Measurements from ENCODE around the gene HS6ST2.

Gene HS6ST2

DNA sequence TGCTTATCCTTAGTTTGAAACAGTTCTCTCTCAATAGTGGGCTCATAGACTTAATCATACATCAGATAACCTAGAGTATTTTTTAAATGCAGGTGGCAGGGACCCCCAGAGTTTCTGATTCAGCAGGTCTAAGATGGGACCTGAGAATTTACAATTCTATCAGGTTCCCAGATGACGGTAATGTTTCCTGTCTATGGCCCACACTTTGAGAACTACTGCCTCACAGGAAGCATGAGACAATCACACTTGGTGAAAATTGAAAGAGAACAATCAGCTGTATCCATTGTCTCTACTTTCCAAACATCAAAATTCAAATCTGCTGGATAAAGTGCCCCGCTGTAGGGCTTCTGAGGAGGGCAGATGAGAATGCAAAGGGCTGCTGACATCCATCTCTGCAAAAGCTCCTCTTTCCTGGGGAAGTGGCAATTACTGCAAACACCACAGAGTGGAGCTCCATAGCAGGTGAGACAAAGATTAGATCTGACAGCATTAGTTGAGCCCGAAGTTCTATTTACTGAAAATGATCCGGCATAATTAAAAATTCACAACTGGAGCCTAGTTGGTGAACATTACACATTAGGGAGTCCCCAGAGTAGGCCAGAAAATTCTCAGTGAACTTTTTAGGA lies 281.8 kb downstream of the HS6ST2 start:
- DNase-seq (ENCODE audit: low read depth), result no peak

DNA sequence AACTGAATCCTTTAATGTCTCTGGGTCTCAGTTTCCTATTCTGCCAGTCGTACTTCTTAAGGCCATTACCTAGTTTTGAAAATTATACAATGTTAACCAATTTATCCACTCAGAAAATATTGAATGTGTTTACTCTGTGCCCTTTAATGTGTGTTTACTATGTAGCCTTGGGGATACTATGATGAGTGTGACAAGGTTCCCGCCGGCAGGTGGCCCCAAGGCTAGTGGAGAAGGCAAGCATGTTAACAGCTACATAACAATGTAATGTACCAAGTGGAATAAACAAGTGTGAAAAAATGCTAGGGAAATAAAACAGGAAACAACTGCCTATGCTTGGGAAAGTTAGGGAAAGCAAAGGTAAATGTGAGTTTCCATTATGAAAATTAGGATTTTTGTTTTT lies 282.3 kb downstream of the HS6ST2 start:
- no peak for DNase-seq (ENCODE audit: low read depth)

DNA sequence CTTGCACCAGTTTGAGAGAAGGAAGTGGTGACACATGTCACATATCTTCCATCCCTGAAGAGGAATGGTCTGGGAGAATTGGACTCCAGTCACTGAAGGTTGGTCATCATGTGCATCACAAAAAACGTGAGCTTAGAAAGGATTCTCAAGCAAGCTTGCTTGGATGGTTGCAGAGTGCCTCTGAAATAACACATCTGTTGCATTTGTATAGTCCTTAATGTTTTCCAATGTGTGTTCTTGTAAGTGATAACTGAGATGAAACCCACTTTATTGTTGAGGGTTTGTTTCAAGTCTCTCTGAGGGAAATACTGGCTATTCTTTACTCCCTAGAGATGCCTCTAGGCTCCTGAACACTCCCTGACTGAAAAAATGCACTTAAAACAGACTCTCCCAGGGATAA lies 285.1 kb downstream of the HS6ST2 start:
- no peak for DNase-seq (ENCODE audit: low read depth)

DNA sequence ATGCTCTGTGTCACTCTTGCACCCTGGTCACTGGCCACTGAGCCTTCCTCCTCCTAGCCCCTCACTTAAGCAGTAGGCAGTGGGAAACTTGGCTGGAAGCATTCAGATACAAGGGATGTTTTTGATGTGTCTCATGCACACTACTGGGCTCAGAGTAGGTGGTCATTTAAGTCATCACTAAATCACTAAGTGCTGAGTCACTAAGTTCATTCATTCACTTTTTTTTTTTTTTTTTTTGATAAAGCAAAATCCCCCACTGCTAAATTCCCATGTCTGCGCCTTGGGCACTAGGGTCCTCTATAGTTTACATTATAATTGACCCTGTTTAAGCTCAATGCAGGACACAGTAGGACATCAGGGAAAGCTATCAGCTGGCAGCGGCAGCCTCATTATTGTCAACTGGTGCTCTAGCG lies 287.2 kb downstream of the HS6ST2 start:
- no peak for DNase-seq (ENCODE audit: low read depth)

DNA sequence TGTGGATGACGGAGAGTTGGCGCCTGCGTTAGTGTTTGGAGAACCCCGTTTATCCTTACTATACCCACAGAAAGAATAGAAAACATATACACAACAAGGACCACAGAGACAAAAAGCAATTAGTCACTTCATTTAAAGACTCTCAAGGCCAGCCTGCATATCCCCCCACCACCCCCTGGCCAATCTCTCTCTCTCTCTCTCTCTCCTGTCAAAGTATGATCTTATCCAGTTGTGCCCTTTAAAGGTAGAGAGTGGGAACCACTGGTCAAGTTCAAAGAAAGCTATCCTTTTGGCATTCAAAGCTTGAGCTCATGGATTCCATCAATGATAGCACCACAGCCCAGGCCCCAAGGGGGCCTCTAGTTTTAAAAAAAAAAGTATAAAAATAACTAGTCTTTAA lies 289.3 kb downstream of the HS6ST2 start:
- no peak for DNase-seq (ENCODE audit: low read depth)

DNA sequence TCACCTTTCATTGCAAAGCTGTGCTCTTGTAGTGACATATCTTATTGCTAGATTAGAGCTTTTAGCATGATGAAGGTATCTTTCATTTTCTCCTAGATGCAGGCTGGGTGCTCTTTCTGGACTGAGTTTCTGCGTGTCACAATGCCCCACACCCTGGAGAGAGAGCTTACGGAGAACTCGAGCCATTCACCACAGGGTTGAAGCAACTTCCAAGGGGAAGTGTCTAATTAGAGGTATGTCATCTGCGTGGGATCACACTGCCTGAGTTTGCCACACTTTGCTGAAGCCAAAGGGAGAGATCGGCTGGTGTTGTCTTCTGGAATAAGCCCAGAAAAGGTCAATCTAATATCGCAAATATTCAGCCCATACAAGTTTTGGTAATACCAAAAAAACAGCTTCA lies 290.3 kb downstream of the HS6ST2 start:
- no peak for DNase-seq (ENCODE audit: low read depth)

DNA sequence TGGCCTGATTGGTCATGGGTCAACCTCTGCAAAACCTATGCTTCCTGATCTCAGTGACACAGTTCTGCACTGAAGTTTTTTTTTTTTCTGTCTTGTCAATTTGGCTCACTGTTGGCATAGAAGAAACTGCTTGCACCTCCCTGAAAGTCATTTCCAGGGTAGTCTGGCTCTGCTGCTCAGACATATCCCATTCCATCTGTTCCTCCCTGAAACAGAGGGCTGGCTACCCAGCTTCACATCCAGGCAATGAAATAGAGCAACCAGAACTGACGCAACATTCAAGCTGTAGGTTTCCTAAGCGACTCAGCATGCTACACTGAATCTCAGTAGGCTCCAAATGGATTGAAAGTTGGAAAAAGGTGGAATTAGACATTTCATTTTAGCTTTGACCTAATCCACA lies 292.8 kb downstream of the HS6ST2 start:
- no peak for DNase-seq (ENCODE audit: low read depth)

DNA sequence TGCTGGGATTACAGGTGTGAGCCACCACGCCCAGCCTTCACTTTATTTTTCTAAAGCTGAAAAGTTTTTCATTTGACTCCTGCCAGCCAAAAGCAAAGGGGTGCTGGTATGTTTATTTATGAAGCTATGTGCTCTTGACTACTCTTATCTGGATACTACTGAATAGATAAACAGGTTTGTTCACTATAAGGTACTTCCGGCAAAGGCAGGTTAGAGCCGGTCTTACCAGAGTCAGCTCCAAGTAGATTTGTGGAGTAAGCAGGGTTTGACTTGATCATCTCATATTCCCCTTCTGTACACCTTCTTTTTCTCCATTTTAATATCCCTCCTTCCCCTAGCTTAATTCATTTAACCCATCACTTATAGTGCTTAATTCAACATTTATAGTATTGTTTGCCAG lies 294.2 kb downstream of the HS6ST2 start:
- DNase-seq (ENCODE audit: low read depth), result no peak

DNA sequence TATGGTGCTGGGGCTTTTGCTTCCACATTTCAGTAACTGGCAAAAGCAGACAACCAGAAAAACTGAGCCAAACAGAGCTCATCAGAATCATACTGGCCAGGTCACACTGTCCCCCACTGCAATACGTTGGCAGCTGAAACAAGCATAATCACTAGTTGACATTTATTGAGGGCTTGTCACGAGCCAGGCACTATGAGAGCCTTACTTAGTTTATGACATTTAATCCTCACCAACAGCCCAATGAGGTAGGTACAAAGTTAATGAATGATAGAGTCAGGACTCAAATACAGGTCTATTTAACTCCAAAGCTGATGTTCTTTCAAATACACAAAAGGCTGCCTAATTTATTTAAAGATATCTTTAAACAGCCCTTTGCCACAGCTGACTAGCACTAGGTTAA lies 295.6 kb downstream of the HS6ST2 start:
- no peak for DNase-seq (ENCODE audit: low read depth)

DNA sequence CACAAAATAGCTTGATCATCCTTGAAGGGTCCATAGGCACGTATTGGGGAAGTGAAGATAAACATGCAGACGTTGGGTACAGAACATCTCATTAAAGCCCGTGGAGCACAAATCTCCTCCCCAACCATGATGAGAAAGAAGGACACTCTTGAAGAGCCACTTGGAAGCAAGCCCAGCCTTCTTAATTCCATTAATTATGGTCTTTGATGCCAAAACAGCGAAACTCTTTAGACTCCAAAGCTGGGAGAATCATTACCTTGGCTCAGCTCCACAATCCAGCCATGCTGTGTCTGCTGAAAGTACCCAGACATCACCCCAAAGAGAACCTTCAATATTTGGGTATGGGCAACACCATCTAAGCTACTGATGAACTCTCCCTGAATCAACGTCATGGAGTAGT lies 300.6 kb downstream of the HS6ST2 start:
- no peak for DNase-seq (ENCODE audit: low read depth)

DNA sequence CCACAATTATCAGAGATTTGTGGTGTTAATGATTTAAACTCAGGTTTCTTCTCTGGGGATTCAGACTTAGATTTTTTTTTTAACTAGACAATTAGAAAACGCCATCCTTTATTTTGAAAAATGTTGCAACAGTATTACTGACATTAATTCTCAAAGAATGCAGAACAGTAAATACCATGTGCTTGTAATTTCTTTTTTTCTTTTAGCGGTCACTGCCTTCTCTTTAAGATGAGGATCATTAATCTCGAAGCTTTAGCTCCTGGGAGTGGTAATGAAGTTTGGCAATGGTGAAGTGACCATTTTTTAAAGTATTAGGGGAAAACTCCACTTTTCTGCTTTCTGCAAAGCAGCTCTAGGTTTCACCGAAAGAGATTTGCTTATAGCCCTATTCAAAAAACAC lies 305.6 kb downstream of the HS6ST2 start:
- DNase-seq (ENCODE audit: low read depth), result no peak

DNA sequence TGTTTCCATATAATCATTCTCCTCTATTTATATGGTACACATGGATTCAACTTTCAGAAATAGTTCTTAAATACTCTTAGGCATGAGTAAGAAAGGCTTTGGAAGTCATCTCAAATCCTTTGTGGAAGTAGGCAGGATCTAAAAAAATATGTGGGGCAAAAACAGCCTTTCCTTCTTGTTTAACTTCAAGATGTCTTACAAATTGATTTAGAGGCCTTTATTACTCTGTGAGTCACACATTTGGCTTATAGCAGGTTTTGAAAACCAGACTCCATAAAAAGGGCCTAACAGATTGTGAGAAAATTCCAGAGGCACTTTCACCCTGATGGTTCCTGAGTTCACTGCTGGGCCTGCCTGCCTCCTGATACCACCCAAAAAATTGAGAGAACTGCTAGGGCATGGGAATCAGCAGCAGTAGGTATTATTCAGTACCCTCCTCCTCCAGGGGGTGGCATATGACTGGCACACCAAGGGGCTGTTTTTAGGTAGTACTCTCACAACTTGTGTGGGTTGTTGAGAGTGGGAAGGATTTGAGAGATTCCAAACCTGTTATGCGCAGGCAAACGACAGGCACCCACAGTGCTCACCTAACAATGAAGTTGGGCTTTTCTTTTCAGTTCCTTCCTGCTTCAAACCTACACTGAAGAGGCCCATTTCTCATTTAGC lies 306.9 kb downstream of the HS6ST2 start:
- no peak for DNase-seq (ENCODE audit: low read depth)

DNA sequence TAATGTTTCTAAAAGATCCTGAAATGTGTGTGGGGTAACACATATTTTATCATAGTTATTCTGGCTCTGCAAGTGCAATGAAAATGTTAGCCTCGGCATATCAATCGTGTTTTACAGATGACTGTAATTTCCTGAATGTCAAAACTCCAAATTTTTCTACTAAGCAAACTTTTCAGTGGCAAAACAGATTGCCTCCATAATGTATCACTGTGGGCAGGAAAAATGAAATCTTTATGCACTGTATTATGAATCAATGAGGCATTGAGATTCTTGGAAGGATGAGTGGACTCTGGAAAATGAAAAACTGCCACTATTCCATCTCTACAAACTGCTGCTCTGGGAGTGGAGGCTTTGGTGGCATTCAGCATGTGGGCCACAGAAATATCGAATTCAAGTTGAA lies 309.5 kb downstream of the HS6ST2 start:
- no peak for DNase-seq (ENCODE audit: low read depth)

DNA sequence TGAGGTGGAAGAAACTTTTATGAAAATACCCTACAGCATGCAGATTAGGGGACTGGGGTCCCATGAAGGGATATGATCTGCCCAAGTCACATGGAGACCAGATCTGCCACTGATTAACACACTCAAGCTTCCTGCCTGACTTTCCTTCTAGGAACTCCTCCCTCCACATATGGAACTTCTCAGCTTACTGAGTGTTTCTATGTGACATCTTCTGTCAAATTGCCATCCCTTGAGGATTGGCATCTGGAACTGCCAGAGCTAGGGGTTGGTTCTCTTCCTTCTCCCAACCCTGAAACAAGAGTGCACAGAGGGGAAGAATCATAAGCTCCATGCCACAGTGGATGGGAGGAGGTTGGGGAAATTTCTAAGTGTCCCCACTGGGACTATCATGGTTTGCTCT lies 319.0 kb downstream of the HS6ST2 start:
- DNase-seq (ENCODE audit: low read depth), result no peak

DNA sequence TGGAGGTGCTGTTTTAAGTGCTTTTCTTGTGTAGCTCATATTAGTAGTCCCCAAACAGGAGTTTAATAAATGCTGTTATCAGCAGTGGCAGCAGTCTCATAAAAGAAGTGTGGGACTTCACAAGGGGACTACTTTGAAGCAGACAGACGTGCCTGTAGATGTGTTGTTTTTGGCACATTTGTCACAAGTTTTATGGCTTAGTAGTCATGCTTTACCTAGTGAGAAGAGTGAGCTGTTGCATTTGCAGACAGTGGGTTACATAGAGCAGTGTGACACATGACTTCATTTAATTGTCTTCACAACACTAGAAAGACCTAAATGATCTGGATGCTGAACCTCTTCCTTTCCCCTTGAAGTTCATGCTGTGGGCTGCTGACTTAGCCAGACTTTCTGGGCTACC lies 320.1 kb downstream of the HS6ST2 start:
- DNase-seq (ENCODE audit: low read depth), result no peak

DNA sequence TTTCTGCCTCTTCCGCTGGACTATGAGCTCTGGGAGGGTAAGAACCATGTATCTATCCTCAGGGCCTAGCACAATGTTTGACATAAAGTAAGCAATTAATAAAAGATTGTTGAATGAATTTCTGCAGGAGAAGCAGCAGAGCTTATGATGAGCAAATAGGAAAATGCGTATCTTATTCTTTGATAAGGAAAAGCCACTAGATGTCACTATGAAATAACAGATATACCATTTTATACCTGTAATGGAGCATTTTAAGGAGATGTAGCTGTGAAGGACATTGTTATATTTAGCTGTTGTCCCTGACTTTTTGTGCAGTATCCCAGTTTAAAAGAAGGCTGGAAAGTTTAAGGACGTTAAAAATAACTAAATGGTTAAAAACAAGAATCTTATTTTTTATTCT lies 322.3 kb downstream of the HS6ST2 start:
- no peak for DNase-seq (ENCODE audit: low read depth)

DNA sequence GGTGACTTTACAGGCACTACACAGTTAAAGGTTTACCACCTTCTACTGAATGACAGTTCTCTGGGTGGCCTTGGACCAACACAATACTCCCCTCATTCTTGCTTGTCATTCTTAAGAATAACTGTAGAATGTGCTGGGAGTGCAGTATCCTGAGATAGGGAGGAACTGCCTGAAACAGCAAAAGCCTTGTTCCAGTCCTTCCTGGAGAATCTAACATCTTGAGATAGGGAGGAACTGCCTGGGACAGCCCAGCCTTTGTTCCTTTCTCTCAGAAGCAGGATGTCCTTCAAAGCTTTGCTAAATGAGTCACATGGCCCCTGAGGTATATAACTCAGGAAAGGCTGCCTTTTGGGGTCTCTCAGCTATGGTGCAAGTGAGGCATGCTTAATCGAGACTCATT lies 323.9 kb downstream of the HS6ST2 start:
- no peak for DNase-seq (ENCODE audit: low read depth)

DNA sequence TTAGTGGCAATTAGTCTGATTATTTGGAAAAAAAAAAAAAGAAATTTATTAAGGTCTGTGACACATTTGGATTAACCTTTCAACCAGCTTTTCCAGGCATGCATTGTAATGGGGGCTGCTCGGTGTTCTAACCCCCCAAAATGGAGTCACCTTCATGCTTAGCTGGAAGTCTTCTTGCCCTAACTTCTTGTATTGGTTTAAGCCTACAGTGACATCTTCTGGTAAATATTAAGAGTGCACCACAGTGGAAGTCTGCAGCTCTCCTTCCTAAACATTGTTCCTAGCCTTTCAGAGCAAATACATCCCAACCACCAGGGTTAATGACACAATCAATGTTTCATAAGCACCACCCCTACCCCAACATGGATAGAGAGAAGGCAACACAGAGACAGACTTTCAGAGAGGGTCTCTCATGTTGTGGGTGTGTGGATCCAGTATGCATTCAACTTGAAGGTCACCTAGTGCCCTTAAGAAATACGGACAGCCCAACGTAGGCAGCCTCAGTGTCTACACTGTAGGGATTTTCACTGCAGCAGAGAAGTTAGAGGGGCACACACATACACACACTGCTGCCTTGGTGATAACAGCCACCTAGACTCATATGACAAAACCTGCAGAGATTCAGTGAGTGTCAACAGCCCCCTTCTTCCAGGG lies 326.7 kb downstream of the HS6ST2 start:
- DNase-seq (ENCODE audit: low read depth), result no peak

DNA sequence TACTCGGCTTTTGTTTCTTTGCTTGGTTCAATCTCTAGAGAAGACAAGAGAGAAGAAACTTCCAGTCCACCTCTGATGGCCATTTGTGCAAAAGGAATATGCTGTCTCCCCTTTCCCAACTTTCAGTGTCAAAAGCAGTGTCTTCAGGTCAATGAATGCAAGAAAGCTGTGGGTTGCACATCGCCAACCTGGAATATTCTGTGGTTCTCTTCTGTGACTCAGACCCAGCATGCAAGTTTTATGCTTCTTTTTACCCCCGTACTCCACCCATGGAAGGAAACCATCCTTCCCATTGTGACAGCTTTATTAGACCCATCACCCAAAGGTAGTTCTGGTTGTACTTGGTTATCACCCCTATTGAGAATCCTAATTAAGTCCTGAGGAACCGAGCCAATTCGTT lies 334.0 kb downstream of the HS6ST2 start:
- no peak for DNase-seq (ENCODE audit: low read depth)

DNA sequence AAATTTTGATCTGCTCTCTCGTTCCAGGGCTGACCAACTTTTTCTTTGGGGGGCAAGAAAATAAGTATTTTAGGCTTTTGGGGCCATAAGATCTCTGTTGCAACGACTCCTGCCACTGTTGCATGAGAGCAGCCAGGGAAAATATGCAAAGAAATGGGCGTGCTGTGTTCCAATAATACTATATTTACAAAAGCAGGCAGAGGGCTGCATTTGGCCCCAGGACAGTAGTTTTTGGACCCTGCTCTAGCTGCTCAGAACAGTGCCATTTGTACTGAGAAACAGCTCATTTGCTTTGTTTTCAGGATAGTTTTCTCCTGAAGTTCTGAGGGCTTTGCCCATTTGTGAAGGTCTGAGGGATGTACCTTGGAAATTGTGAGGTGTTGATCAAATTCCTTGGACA lies 334.5 kb downstream of the HS6ST2 start:
- DNase-seq (ENCODE audit: low read depth), result no peak

DNA sequence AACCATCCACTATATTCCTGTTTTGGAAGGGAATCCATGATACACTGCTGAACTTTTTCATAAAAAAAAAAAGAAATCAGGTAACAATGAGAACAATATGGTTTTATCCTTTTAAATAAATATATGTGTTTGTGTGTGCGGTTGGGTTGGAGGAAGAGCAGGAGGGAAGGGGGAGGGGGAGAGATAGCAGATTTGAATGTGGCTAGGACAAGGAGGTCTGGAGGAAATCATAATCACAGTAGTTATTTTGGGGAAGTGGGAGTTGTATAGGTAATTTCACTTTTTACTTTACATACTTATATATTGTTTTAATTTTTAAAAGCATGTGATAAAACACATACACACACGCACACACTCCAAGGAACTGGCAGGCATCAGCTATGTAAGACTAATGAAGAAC lies 335.1 kb downstream of the HS6ST2 start:
- no peak for DNase-seq (ENCODE audit: low read depth)

DNA sequence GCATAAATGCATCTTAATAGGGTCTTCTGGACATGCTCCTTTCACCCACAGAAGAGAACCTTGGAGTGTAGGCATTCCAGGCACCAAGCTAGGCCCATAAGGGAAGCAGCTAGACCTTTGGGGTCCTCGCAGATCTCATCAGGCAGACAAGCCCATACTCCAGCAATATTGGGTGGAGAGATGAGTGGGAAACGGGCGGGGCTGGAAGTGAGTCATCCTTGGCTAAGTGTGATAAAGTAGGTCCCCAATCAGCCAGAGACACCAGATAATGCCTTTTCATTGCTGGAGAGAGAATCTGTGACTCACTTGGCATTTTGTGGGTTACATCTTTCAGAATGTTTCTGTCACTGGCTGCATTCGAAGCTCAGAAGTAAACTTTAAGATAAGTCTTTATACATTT lies 336.3 kb downstream of the HS6ST2 start:
- DNase-seq (ENCODE audit: low read depth), result no peak

DNA sequence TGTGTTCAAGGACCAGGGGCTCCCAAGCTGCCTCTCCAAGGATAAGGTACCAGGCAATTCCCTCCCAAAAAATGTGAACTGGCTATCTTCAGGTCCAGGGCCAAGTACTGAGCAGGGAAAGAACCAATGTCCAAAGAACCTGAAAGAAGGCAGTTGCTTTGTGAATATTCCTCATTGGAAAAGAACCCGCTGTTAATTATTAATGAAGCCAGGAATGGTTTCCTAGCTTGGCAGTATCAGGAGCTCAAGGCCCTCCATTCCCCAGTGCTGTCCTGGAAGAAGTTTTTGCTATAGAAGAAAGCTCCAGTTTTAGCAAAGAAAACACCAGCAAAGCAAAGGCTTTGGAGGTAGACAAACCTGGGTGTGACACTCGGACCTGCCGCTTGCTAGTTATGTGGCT lies 339.6 kb downstream of the HS6ST2 start:
- no peak for DNase-seq (ENCODE audit: low read depth)

All from activated T-helper 1 cell treated with Interleukin-2 at 50 U/mL for 16 hours (primary cell).